LoVo (cell line): ENCODE measurements around the gene KREMEN2.
"Not testable (repeated sequence)": the region's sequence is repeated elsewhere in the genome, so short reads cannot be mapped to it uniquely, and the experiment has no call there.

ENCODE experiments used
- DNase-seq: peaks from one replicate; pipeline ENCODE4 v3.0.0-alpha.2; 2016; ENCODE audit warnings: low spot score

The KREMEN2 gene

GRCh38 chr16:2942045-2942444 lies 22.0 kb upstream of the KREMEN2 start:
- no peak for DNase-seq

DNA sequence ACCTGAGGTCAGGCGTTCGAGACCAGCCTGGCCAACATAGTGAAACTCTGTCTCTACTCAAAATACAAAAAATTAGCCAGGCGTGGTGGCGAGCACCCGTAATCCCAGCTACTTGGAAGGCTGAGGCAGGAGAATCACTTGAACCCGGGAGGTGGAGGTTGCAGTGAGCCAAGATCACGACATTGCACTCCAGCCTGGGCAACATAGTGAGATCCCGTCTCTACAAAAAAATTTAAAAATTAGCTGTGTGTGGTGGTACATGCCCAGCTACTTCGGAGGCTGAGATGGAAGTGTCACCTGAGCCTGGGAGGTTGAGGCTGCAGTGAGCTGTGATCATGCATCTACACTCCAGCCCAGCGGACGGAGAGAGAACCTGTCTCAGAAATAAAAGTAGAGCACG lies 20.4 kb upstream of the KREMEN2 start:
- DNase-seq: not testable (repeated sequence)

DNA sequence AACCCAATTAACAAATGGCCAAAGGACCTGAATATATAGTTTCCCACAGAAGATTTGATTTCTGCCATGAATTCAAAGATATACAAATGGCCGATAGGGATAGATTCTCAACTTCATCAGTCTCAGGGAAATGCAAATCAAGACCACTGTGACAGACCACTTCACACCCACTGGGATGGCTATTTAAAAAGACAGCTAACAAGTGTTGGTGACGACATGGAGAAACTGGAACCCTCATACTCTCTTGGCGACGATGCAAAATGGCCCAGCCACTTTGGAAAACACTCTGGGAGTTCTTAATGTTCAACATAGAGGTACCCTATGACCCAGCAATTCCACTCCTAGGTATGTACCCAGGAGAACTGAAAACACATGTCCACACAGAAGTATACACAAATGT lies 17.4 kb upstream of the KREMEN2 start:
- no peak for DNase-seq

DNA sequence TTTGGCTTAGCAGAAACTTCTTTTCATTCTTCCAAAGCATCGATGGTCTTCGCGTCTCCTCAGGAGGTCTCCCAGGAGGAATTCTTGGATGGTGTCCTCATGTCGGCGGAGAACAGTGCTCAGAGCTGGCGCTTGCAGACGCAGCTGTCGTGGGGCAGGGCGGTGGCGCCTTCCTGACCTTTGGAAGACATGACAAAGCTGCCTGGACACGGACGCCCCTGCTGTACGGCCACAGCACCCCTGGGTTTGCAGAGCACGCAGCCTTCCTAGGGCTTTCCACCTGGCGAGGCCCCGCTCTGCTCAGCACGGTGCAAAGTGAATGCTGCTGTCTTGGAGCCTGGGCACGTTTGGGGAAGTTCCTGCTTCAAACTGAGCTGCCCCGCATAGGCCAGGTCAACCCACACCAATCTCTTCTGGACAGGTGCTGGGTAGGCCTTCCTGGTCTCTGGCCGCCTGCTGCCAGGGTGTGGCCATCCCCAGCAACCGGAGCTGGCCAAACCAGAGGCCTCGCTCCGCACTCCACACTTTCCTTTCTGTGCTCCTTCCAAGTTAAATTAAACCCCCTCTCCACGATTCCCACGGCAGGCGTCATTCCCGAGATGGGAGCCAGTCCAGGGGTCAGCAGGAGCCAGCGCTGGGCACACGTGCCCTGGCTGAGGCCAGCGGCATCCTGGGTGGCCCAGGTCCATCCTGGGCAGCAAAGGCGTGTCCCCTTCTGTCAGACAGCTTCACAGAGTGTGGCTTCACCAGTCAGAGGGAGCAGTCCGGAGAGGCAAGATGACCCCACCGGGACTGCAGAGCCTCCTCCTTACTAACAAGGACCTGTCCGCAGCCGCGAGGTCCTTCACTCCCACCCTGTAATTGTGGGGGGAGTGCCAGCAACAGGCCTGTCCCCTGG lies 15.0 kb upstream of the KREMEN2 start:
- DNase-seq: no peak

- DNase-seq: no peak
These were observed 14.2 kb upstream of the KREMEN2 start for GRCh38 chr16:2949705-2950352.

DNA sequence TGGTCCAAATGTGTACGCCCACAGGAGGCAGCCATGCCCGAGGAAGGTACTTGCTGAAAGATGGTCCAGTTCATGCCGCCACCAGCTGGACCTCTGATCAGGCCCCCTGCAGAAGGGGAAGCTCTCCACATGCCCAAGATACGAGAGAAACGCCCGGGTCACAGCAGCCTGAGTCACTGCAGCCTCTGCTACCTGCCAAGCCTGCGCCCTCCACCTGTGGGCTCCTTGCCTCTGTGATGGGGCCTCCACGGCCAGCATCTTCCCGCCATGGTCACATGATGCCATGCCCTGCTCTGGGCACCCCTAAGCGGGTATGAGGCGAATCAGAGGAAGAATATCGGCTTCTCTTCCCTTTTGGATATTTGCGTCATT lies 13.7 kb upstream of the KREMEN2 start:
- no peak for DNase-seq

DNA sequence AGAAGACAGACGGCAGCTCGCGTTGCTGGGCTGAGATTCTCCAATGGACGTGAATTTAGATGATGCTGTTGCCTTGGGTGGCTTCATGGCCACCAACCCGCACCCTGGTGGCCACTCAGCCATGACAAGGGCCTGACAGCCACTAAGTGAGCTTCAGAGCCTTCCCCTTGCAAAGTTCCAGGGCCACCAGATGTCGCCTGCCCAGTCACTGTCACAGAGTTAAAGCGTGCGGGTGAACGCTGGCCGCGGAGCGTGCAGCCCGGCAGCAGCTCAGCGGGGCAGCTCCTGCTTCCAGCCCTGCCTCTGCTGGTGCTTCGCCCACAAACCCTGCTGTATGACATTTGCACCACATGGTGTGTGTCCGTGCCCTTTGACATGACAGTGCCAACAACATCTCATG lies 13.3 kb upstream of the KREMEN2 start:
- DNase-seq: no peak

GRCh38 chr16:2952679-2953078 lies 11.4 kb upstream of the KREMEN2 start:
- DNase-seq: no peak

DNA sequence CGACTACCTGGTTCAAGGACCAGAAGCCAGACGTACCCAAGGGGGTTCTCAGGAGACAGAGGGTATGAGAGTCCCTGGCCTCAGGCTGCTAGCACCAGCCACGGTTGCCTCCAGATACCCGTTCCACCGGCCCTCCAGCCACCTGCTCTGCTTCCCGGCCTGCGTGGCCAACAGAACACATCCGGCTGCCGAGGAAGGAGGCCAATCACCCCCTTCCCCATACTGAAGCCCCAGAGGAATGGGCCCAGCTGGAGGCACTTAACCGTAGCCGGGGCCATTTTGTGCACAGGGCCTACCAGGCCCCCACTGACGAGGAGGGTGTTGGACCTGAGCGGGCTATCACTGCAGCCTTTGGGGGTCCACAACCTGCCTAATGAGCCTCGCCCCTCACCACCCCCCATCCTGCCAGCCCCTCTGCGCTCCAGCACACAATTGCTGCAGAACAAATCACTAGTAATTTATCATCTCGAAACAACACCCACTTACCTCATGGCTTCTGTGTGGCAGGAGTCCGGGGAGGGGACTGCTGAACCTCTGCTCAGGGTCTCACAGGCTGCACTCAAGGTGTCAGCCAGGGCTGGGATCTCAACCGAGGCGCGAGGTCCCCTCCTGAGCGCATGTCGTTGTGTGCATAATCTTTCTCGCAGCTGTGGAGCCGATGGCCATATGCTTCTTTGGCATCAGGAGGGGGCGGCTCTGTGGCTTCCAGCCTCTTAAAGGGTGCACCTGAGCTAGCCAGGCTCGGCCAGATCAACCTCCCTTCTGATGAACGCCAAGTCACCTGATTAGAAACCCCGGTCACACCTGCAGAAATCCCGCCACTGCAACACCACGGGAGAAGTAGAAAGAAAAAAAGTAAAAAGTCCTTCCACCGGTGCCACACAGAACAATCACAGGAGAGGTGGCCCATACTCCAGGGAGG lies 10.1 kb upstream of the KREMEN2 start:
- no peak for DNase-seq

GRCh38 chr16:2954656-2955381 lies 9.3 kb upstream of the KREMEN2 start:
- DNase-seq: no peak

GRCh38 chr16:2955438-2955778 lies 8.7 kb upstream of the KREMEN2 start:
- no peak for DNase-seq

DNA sequence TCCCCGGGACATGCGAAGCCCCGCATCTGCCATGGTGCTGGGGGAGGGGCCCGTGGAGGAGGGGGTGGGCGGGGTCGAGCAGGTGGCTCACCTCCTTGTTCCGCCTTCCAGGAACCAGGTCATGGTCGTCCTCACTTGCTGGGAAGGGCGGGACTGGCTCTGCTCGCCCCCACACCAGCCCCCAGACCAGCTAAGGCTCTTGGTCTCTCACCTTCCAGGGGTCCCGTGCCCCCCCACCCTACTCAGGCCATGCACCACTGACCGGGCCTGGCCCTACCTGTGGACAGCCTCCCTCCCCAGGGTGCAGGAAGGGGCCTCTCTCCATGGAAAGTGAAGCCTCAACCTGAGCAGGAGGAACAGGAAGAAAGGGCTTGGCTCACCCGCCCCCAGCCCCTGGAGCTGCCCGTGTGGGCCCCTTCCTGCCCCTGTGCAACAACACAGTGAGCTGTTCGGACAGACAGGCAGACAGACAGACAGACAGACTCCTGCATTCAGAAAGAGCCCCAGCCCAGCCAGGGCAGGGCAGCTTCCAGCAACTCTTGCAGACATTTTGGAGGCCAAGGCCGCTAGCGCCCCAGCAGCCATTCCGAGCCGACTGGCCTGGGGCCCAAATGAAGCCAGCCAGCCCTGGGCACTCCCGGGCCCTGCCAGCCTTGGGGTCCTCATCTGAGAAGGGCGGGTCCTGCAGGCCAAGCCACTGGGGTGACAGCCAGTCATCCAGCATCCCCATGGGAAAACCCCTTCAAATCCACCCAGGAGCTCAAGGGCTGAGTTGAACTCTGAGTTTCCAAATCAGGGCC lies 8.1 kb upstream of the KREMEN2 start:
- no peak for DNase-seq

- DNase-seq: no peak
These were observed 7.5 kb upstream of the KREMEN2 start for GRCh38 chr16:2956579-2956956.

GRCh38 chr16:2959206-2959605 lies 4.9 kb upstream of the KREMEN2 start:
- DNase-seq: no peak

- DNase-seq: no peak
These were observed 3.7 kb upstream of the KREMEN2 start for GRCh38 chr16:2960183-2961010.

- DNase-seq: no peak
These were observed 1.6 kb upstream of the KREMEN2 start for GRCh38 chr16:2962334-2963073.

DNA sequence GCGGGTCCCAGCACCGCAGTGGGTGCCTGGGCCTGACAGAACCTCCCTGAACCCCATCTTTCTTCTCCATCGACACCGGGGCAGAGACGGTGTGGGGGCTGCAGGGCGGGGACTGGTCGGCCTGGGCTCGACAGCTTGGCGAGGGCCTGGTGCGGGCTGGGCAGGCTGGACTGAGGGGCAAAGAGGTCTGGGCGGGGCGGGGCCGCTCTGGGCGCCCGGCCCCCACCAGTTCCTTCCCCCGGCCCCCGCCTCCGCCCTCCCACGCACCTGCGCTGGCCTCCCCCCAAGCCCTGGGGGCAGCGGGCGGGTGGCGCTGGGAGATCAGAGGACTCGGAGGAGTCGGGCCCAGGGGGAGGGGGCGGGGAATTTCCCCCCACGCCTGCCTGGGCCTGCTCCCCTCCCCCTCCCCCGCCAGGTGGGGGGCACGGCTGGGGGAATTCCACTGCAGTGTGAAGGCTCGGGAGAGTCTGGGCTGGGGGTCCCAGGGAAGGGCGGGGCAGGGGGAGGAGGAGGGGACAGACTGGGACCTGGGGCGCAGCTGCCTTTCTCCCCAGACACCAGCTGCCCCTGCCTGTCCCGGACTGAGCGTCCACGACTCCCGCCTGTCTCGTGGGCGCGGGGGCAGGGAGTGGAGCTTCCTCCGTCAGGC lies 877 bp upstream of the KREMEN2 start:
- DNase-seq: no peak

- peak; percentile 74 for DNase-seq
These were observed 631 bp downstream of the KREMEN2 start for GRCh38 chr16:2964475-2965336.
